Measurements from ENCODE around the gene UNC13B.
"Not testable (repeated sequence)": the region's sequence is repeated elsewhere in the genome, so short reads cannot be mapped to it uniquely, and the experiment has no call there.

Gene UNC13B

DNA sequence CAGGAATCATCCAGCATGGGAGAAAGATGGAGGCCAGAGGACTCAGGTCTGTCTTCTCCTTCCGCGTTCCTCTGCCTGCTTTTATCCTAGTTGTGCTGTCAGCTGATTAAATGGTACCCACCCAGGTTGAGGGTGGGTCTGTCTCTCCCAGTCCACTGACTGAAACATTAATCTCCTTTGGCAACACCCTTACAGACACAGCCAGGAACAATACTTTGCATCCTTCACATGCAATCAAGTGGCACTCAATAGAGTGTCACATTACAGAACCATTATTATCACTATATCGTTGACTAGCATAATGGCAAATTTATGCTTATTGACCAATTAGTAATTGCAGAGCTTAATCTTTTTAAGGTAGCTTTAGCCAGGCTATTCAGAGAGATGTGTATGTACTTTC is 64.8 kb downstream of the UNC13B start:
- DNase-seq (ENCODE audit: low read depth): no peak

DNA sequence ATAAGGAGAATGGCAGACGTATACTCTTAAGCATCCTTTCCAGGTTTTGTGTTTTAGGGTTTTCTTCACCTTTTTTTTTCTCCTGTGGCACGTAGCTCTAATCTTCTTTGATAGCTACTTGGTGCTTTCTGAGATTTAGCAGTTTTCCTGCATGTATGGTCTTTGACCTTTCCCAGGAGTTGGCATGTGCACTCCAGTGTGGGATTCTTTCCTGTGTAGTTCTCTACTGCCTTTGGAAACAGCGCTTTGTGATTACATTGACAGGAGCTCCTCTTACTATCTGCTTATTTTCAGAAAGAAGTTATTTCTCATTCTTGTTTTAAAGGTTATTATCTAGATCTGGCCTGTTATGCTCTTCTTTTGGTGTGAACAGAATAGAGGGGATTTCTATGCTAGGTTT is 65.5 kb downstream of the UNC13B start:
- no peak for DNase-seq (ENCODE audit: low read depth)

DNA sequence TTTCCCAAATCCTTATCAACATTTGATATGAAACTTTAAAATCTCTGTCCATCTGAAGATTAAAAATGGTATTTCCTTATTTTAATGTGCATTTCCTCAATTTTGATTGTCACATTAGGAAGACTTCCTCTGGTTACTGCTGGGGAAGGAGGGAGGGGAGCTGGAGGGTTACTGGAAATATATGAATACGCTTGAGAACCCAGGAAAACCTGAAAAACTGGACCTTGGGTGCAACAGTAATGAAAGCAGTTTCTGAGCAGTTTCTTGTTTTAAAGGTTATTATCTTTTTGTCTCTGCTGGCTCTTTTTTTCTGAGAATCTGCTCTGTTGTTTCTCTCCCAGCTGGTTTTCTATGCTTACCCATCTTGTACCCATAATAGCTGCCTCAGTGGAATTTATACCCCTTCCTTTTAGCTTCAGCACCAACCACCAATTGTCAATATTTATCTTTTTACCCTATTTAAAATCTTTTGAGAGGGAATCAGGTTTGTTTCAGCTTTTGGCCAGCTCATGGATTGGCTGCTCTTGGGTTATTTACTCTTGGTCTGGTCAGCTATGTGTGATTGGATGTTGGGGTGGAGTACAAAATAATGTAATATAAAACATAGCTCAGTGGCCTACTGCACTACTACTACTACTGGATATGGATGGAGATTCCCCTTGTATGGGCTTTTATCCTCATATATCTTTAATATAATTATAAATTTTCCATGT is 67.4 kb downstream of the UNC13B start:
- no peak for DNase-seq (ENCODE audit: low read depth)

DNA sequence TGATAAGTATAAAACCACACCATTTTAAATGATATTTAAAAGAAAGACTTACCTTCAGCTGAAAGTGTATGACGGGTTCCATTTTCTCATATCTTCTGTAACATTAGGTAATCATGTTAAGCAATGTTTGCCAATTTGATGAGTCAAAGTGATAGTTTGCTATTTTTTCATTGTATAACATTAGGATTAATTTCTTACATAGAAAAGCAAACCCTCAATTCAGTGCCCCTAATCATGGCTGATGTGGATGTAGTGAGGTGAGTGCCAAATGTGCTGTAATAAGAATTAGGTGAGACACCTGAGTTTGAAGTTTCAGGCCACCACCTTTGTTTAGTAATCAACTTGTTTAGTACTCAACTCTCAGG is 68.0 kb downstream of the UNC13B start:
- no peak for DNase-seq (ENCODE audit: low read depth)

DNA sequence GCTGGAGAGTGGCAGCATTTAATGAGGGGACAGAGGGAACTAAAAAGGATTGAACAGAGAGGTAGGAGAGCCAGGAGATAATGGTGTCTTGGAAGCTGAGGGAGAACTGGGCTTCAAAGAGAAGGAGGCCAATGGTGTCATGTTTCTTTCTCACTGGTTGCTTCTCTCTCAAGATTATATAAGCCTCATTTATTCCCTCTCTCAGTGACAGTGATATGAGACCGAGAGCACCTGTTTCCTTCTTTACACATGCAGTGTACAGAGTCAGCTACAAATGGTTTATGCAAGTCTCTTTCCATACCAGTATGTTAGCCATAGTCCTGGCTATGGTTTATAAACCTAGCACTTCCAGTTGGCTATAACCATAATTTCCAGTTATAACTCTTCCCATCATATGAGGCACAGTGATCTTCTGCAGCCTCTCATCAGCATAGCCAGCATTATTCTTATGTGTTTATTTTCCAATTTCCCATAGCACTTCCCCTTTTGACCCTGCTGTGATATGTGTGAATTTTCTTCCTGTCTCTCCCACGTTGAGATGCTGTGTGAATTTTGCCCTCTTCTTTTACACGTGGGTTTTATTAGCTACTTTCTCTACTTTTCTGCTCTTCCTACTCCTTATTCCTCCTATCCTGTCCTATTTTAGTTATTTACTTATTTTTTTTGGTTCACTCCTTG is 71.2 kb downstream of the UNC13B start:
- no peak for DNase-seq (ENCODE audit: low read depth)

DNA sequence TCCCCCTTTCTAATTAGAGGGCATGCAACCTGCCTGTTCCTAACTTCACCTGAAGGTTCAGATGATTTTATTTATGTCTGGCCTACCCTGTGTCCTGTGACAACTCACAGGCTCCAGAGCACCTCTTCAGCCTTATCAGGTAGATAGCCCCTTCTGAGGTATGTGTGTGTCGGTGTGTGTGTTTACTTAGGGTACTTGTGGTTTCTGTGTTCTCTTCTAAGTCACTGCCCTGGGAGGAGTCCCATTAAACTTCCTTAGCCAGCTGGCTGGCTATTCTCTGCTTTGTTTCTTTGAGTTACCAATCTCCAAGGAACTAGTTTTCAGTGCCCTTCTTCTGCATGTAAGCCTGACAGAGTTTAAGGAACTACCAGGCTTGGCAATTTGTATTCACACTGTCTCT is 74.9 kb downstream of the UNC13B start:
- DNase-seq (ENCODE audit: low read depth): no peak

DNA sequence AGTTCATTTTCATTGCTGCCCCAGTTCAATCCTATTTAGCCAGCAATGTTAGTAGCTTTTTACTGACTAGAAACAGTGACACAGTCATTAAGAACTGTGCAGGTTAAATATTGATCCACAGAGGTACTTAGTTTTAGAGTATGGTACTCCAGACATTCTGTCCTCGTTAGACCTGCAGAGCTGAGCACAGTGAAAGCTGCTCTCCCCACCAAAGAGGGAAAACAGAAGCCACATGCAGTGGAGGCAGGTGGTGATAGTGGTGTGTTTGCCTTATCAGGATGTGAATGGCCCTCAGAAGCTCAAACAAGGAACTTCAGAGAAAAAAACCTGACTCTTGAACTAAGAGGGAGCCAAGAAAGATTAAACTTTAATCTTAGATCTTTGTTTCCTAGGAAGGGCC is 75.5 kb downstream of the UNC13B start:
- DNase-seq (ENCODE audit: low read depth): no peak

DNA sequence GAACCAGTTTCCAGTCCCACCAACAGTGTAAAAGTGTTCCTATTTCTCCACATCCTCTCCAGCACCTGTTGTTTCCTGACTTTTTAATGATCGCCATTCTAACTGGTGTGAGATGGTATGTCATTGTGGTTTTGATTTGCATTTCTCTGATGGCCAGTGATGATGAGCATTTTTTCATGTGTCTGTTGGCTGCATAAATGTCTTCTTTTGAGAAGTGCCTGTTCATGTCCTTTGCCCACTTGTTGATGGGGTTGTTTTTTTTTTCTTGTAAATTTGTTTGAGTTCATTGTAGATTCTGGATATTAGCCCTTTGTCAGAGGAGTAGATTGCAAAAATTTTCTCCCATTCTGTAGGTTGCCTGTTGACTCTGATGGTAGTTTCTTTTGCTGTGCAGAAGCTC is 84.1 kb downstream of the UNC13B start:
- DNase-seq (ENCODE audit: low read depth): not testable (repeated sequence)

DNA sequence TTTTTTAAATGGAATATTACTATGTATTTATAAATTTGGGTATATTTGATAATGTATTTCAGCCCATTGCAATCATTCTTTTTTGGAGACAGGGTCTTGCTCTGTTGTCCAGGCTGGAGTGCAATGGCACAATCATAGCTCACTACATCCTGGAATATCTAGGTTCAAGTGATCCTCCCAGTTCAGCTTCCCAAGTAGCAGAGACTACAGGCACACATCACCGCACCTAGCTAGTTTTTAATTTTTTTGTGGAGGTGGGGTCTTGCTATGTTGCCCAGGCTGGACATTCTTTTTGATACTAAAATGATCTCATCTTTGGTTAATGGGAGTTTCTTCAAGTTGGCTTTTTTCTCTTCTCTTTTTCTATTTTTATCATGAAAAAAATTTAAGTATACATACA is 91.3 kb downstream of the UNC13B start:
- no peak for DNase-seq (ENCODE audit: low read depth)

DNA sequence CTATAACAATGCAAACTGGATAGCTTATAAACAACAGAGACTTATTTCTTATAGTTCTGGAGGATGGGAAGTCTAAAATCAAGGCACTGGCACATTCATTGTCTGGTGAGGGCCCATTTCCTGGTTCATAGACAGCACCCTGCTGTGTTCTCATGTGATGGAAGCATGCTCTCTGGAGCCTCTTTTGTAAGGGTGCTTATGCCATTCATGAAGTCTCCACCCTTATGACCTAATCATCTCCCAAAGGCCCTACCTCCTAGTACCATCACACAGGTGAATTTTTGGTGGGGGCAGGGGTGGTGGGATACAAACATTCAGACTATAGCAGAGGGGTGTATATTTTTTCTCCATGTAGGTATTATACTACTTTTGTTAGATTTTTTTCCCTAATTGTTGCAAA is 92.4 kb downstream of the UNC13B start:
- no peak for DNase-seq (ENCODE audit: low read depth)

DNA sequence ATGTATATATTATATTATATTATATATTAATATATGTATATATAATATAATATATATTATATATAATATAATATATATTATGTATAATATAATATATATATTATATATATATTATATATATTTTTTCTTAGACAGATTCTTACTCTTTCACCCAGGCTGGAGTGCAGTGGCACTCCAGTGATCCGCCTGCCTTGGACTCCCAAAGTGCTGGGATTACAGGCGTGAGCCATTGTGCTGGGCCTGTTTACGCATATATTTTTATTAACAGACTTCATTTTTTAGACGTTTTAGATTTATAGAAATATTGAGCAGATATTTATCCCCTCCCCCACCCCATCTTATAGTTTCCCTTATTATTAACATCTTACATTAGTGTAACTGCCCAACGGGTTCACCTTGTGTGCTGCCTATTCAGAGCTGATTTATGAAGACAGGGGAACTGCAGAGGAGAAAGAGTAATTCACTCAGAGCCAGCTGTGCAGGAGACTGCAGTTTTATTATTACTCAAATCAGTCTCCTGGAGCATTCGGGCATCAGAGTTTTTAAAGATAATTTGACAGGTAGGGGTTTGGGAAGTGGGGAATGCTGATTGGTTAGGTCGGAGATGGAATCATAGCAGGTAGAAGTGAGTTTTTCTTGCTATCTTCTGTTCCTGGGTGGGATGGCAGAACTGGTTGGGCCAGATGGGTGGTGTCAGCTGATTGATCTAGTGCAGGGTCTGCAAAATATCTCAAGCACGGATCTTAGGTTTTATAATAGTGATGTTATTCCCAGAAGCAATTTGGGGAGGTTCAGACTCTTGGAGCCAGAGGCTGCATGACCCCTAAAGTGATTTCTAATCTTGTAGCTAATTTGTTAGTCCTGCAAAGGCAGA is 93.4 kb downstream of the UNC13B start:
- no peak for DNase-seq (ENCODE audit: low read depth)

DNA sequence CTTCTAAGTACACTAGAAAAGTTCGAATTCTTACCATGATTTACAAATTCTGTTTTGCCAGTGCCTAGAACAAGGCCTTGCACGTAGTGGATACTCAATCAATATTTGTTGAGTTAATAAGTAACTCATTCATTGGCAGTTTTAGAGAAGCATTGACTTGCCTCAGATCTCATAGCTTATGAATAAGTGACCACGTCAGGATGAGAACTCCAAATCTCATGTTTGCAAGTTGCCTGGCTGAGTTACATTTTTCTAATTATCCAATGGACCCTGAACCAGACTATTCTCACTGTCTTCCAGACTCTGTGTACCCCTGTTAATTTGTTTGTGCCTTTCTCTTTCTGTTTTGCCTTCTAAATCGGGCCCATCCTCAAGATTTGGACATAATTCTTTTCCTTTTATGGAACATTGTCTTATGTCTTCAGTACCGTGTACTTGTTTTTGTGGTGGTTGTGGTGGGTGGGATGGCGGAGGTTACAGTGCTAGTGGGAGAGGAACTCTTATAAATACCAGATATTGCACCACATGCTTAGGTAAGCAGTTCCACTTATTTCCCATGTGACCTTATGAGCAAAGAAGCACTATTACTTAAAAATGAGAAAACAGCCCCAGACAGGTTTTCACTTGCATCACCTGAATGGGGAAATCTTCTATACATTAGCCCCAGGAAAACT is 96.3 kb downstream of the UNC13B start:
- DNase-seq (ENCODE audit: low read depth): no peak

DNA sequence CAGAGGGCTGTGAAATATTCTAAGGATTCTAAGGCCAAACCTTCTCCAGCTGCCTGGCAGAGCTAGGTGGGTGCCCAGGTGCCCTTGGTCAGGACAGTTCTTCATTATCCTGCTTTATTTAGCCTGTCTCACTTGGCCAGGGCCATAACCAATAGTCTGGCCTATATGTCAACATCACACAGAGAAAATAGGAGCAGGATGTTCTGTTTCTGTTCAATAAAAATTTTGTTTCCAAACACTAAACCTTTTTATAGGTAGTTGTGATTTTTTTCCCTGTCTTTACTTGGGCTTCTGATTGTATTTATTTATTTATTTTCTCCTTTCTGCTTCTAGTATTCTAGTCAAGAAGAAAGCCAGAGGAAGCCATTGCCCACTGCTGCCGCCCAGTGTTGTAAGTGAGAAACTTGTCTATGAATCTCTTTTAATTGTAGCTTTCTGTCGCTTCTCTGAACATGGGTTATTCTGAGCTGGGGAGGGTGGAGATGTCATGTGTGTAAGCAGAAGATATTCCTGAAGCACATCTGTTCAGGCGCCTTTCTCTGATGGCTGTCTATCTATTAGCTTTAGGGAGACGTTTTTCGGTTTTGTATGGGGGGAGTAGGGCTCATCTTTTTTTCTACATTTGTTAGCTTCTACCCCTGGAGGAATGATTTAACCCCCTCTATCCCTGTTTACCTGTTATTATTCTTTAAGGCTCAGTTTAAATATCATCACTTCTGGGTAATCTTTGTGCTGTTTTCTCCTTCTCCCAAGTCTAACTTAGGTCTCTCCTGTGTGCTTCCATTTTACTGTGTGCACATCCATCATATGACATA is 97.1 kb downstream of the UNC13B start:
- peak; percentile 15 for DNase-seq (ENCODE audit: low read depth)

DNA sequence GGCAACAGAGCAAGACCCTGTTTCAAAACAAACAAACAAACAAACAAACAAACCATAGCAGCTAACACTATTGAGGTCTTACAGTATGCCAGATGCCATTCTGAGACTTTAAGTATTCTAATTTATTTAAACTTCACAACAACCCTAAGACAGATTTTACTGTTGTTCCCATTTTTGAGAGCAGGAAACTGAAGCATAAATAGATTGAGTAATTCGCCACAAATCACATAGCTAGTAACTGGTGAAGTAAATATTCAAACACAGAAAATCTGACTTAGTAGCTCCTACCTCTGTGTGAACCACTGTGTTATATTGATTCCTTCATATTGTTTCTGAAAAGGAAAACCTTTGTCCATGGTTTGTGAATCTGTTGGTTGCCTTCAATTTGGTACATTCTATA is 98.4 kb downstream of the UNC13B start:
- DNase-seq (ENCODE audit: low read depth): no peak

DNA sequence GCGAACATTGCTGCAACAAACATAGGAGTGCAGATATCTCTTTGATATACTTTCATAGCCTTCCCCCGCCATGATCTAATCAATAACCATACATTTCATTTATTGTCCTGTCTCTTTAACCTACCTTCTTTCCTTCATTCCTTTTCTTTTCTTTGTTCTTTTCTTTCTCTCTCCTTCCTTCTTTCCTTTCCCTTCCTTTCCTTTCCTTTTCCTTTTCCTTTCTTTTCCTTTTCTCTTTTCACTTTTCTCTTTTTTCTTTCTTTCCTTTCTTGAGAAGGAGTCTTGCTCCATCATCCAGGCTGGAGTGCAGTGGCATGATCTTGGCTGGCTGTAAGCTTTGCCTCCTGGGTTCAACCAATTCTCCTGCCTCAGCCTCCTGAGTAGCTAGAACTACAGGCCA is 100.3 kb downstream of the UNC13B start:
- no peak for DNase-seq (ENCODE audit: low read depth)

DNA sequence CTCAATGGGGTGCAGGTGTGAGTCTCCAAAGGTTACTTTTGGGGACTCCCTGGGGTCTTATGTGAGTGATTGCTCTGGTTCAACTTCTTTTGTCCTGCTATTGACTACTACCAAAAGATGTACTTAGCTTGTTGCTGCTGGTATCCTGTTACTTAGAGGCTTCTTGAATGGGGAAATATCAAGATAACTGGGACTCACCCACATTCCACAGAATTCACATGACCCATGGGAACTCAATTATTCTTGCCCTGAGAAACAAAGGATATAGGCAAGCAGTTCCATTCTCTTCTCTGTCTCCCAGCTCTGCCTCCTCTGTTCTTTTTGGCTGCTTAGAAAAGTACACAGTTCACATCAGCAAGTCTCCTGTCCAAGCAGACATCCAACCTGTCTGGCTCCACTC is 105.9 kb downstream of the UNC13B start:
- DNase-seq (ENCODE audit: low read depth): no peak

DNA sequence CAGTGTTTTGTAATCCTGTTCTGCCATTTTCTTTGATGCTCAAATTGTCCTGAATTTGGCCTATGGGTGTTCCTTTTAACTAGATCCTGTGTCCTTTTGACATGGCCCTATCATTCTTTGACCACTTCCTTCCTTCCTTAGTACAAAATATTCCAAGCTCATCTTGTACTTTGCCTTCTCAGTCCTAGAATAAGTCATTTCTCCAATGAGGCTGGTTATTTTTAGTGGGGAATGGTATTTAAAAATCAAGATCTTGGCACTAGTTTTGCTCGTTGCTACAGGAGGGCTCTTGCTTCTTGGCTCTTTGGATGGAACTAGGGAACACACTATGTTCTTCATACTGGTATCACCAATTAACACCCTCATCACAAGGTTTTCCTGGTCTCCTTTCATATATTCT is 108.1 kb downstream of the UNC13B start:
- DNase-seq (ENCODE audit: low read depth): no peak

DNA sequence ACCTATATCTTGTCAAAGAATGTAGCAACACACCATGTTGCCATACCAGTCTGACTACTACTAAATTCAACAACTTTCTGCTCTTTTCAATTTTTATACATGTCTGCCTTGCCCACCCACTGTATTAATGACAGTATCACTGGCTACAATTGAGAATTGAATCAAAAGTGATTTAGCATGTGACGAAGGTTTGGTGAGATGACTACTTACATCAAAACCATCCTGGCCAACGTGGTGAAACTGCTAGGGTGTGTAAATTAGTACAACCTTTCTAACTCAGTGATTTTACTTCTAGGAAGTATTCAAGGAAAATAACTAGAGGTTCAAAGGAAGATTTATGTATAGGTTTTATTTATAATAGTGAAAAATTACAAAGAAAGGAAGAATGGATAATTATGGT is 109.8 kb downstream of the UNC13B start:
- DNase-seq (ENCODE audit: low read depth): no peak

DNA sequence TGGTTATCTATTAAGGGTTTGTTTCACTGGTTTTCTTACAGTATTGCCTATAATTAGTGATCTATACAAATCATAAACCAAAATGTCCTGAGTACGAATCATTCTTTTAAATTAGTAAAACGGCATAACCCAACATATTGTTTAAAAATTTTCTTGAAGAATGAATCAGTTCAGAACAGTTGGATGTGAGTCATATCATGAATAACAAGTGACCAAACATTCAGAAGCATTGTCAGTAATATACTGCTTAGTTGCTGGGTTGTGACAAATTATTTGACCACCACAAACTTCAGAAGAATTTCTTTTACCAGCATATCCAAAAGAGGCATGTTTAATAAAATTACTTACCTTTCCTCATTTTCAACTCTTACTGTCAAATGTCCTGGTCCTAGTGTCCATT is 111.2 kb downstream of the UNC13B start:
- DNase-seq (ENCODE audit: low read depth): no peak

DNA sequence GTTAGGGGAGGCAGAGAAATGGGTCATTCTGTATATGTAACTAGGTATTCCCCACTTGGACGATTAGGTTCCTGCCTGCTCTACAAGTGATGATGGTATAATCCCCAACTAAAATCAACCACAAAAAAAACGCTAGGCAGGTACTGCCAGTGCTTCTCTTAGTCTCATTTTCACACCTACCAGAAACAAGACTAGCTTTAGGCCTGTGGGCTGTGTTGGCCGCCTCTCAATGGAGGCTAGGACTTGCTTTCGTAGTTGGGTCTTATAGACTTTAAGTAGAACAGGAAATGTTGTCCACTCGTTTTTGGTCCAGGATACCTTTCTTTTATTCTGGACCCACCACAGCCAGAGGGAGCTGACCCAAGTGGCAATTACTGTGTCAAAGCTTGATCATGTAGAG is 111.8 kb downstream of the UNC13B start:
- DNase-seq (ENCODE audit: low read depth): no peak

DNA sequence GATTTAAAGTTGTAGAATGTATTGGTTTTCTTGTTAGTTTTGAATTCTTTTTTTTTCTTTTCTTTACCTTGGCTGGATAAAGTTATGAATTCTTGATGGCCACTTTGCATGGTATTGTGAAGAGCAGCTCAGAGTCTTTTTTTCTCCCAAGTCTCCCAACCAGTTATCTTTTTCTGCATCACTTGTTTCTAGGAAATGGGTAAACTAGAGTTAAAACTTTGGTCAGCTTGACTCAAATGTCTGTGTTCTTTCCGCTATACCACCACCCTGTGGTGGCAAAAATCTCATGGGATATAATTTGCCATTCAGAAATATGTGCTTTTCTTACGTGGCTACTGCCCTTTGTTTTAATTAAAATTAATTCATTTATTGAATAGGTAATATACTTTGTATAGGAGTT is 113.2 kb downstream of the UNC13B start:
- no peak for DNase-seq (ENCODE audit: low read depth)

DNA sequence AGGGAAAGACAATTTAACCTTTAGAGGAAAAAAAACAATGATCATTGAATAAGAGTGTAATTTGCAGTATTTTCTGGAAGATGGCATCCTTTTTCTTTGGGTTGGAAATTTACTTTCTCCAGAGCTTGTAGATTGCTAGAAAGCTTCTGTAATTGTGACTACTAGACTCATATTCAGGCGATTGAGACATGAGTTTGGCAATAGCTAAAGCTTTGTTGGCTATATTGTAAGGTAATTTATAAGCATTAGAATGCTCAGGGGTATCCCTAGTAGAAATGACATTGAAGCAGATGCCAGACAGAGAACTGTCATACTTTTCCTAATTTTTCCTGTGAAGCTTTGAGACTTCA is 115.3 kb downstream of the UNC13B start:
- no peak for DNase-seq (ENCODE audit: low read depth)
